Measurements from ENCODE around the gene SRSF1. TPM values are rescaled to one million over a fixed set of nuclear protein-coding genes. Genes with fewer than 3 reads are reported as not detected.
"Not testable (repeated sequence)": the region's sequence is repeated elsewhere in the genome, so short reads cannot be mapped to it uniquely, and the experiment has no call there.

SRSF1 gene, protein sequence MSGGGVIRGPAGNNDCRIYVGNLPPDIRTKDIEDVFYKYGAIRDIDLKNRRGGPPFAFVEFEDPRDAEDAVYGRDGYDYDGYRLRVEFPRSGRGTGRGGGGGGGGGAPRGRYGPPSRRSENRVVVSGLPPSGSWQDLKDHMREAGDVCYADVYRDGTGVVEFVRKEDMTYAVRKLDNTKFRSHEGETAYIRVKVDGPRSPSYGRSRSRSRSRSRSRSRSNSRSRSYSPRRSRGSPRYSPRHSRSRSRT
- total RNA-seq = 100 to 1,000 TPM; 233 to 281 TPM

DNA sequence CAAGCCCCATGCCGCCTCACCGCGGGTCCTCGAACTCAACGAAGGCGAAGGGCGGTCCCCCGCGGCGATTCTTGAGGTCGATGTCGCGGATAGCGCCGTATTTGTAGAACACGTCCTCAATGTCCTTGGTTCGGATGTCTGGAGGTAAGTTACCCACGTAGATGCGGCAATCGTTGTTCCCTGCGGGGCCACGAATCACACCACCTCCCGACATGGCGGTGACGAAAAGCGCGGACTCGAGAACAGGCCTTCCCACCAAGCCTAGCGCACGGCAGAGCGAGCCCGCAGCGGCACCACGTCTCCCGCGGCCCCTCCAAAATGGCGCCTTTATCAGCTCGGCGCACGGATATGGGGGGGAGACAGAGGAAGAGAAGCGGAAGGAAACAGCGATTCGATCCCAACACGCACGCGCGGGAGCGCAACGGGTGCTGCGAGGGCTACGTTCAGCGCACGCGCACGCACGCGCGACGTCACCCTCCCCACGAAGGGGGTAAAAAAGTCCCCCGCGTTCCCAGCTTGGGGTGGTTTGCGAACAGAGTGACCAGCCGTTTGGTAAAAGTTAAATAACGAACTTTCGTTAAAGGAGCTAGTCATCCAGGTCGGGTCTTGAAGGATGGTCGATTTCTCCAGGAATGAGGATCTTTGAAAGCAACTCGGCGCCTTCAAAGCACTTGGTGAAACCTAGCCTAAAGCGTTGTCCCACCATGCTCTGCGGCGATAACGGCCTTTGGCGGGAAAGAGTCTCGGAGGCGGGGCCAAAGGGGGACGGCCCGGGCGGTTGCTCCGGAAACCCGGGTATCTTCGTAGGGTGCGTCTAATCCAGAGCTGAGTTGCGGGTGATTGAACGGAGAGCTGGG, at the start of gene SRSF1:
Gene SRSF1 (minus strand): TSS at position 323 of the 857 bp plus-strand sequence. CDS start 109 bp downstream, at position 214.
- ATAC-seq (replicated peaks in 1 of 2) (peak; percentile 91), DNase-seq (peak; percentile 98)
- H3K4me1 Mint-ChIP-seq (ENCODE audit: low read depth) = peaks cover 60% of the 10 kb centered on the region
- H3K9me3 Mint-ChIP-seq = no peaks in the 10 kb centered on the region
- peak within 1 kb of the TSS; percentile 99 for H3K4me3 Mint-ChIP-seq
- peak within 1 kb of the TSS; percentile 100 for H3K27ac Mint-ChIP-seq
- no peaks in the 10 kb centered on the region for H3K27me3 Mint-ChIP-seq (ENCODE audit: low read depth)
- H3K36me3 Mint-ChIP-seq (ENCODE audit: insufficient read depth in 2 of 2) = peaks cover 30 to 51% of the 10 kb centered on the region in 2 donors

DNA sequence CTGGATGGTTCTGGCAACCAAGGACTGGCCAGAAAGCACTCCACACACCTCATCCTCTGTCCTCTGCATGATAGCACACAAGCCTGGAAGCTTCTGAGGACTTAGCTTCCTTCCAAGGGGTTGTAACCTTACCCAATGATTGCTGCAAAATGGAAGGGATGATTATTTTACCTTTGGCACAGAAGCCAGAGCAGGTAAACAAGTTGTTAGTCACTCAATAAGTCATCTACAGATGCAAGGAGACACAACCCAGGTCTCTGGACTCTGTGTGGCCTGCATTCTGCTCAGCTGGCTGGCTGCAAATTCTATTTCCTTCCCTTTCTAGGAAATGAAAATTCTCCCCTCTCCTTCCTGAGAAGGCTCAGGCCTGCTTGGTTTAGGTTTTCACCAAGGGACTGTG, 49.4 kb upstream of the SRSF1 start:
- ATAC-seq (replicated peaks in 1 of 2) = no peak
- H3K9me3 Mint-ChIP-seq = no peaks in the 10 kb centered on the region
- DNase-seq = no peak
- H3K4me1 Mint-ChIP-seq (ENCODE audit: low read depth) = peaks cover 13% of the 10 kb centered on the region
- no peak overlapping the region for H3K27ac Mint-ChIP-seq
- no peaks in the 10 kb centered on the region for H3K36me3 Mint-ChIP-seq (ENCODE audit: insufficient read depth in 2 of 2)
- H3K4me3 Mint-ChIP-seq = no peak overlapping the region
- peaks cover 10% of the 10 kb centered on the region for H3K27me3 Mint-ChIP-seq (ENCODE audit: low read depth)

DNA sequence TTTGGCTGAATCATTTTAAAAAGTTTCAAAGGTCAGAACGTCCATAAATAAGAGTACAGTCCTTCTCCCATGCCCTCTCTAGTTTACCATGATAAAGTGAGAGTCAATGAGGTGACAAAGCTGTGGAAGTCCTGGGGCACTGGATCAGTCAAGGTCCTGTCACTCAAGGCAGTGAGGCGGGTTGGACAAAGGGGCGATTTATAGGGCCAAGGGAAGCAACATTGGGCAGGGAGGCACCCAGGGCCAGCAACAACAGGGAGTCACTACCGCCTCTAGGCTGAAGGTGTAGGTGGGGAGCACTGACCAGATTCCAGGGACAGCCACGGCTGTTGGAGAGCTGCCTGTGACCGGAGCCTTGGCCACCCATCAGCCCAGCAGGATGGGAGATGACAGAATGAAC, 47.6 kb upstream of the SRSF1 start:
- ATAC-seq (replicated peaks in 1 of 2) (no peak), DNase-seq (no peak)
- no peak overlapping the region for H3K4me3 Mint-ChIP-seq
- no peaks in the 10 kb centered on the region for H3K9me3 Mint-ChIP-seq
- H3K27ac Mint-ChIP-seq = no peak overlapping the region
- no peaks in the 10 kb centered on the region for H3K36me3 Mint-ChIP-seq (ENCODE audit: insufficient read depth in 2 of 2)
- H3K4me1 Mint-ChIP-seq (ENCODE audit: low read depth) = peaks cover 13% of the 10 kb centered on the region
- peaks cover 10% of the 10 kb centered on the region for H3K27me3 Mint-ChIP-seq (ENCODE audit: low read depth)

DNA sequence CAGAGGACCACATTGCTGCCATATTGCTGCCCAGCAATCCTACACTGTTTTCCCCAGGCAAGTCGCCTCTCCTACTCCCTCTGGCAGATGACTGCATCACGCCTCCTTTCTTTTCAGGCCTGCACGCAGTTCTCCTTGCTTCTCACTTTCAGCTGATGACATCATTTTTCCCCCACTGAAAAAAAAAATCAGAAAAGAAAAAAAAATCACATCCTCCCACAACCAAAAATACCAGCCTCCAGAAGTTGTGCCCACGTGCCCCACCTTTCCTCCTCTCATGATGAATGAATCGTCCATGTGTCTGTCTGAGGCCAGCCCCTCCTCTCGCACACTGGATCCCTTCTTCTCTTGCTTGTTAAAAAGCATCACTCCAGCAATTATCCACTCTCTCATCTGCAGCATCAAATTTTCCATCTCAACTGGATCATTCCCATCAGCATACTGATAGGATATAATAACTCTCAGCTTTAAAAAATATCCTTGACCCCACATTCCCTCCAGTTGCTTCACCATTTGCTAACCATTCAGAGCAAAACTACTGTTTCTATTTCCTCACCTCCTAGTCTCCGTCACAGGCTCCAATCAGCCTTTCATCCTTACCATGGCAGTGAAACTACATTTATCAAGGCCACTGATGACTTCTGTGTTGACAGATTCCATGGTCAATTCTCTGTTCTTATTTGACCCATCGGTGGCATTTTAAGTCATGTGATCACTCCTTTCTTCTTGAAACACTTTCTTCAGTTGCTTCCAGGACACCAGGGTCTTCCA, 46.1 kb upstream of the SRSF1 start:
- Mint-ChIP-seq H3K4me1 (ENCODE audit: low read depth) (peaks cover 13% of the 10 kb centered on the region), H3K27me3 (ENCODE audit: low read depth) (peaks cover 10% of the 10 kb centered on the region), H3K36me3 (ENCODE audit: insufficient read depth in 2 of 2) (no peaks in the 10 kb centered on the region), H3K4me3 (no peak overlapping the region), H3K9me3 (no peaks in the 10 kb centered on the region), H3K27ac (no peak overlapping the region)
- peak; percentile 36 to 58 for ATAC-seq (replicated peaks in 1 of 2)
- peak; percentile 8 to 14 for DNase-seq

DNA sequence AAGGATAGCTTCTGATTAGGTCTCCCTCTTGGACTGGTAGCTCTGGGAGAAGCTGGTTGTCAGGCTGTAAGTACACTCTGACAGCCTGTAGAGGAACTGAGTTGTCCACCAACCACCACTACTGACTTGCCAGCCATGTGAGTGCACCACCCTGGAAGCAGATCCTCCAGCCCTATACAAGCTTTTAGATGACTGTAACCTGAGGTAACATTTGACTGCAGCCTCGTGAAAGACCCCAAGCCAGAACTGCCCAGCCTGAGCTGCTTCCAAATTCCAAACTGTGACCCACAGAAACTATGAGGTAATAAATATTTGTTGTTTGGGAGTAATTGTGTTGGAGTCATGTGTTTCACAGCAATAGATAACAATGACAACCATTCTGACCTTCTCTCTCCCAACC, 45.4 kb upstream of the SRSF1 start:
- no peak overlapping the region for H3K4me3 Mint-ChIP-seq
- H3K9me3 Mint-ChIP-seq = no peaks in the 10 kb centered on the region
- ATAC-seq (replicated peaks in 1 of 2) (no peak), DNase-seq (no peak)
- no peaks in the 10 kb centered on the region for H3K36me3 Mint-ChIP-seq (ENCODE audit: insufficient read depth in 2 of 2)
- H3K4me1 Mint-ChIP-seq (ENCODE audit: low read depth) = peaks cover 13% of the 10 kb centered on the region
- H3K27me3 Mint-ChIP-seq (ENCODE audit: low read depth) = peaks cover 9% of the 10 kb centered on the region
- no peak overlapping the region for H3K27ac Mint-ChIP-seq

DNA sequence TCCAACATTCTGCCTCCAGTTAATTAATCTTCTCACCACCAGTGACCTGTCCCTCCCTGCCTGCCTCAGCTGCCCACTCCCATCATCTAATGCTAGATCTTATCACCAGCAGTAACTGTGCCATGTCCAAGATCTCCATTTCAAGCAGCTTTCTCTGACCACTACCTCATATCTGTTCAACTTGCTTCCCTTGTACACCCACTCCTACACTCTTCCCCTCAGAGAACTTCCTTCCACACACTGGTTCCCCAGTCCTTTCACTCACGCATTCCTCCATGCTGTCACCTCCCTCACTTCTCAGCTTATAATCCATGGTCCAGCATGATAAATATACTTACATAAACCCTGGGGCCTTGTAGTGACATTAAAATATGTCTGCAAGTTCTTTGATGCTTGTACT, 44.4 kb upstream of the SRSF1 start:
- H3K36me3 Mint-ChIP-seq (ENCODE audit: insufficient read depth in 2 of 2) = no peaks in the 10 kb centered on the region
- H3K9me3 Mint-ChIP-seq = no peaks in the 10 kb centered on the region
- DNase-seq (no peak), ATAC-seq (replicated peaks in 1 of 2) (no peak)
- peaks cover 13% of the 10 kb centered on the region for H3K4me1 Mint-ChIP-seq (ENCODE audit: low read depth)
- H3K27me3 Mint-ChIP-seq (ENCODE audit: low read depth) = peaks cover 8% of the 10 kb centered on the region
- H3K27ac Mint-ChIP-seq = no peak overlapping the region
- H3K4me3 Mint-ChIP-seq = no peak overlapping the region

DNA sequence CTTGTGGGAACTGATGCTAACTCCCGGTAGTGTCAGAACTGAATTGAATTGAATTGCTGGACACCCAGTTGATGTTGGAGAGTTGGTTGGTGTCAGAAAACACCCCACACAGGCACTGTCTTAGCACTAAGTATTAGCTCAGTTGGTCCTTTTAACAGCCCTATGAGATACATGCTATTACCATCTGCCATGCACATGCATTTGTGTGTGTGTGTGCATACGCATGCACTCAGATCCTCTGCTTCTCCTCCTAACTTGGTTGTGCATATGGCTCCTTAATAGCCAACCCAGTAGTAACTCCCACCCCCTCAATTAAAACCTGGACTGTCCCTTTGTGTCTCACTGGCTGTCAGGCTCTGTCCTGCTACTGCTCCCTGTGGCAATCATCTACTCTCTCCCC, 43.9 kb upstream of the SRSF1 start:
- Mint-ChIP-seq H3K27me3 (ENCODE audit: low read depth) (peaks cover 8% of the 10 kb centered on the region), H3K9me3 (no peaks in the 10 kb centered on the region), H3K4me1 (ENCODE audit: low read depth) (peaks cover 13% of the 10 kb centered on the region), H3K27ac (no peak overlapping the region), H3K4me3 (no peak overlapping the region), H3K36me3 (ENCODE audit: insufficient read depth in 2 of 2) (no peaks in the 10 kb centered on the region)
- ATAC-seq (replicated peaks in 1 of 2) (no peak), DNase-seq (no peak)

DNA sequence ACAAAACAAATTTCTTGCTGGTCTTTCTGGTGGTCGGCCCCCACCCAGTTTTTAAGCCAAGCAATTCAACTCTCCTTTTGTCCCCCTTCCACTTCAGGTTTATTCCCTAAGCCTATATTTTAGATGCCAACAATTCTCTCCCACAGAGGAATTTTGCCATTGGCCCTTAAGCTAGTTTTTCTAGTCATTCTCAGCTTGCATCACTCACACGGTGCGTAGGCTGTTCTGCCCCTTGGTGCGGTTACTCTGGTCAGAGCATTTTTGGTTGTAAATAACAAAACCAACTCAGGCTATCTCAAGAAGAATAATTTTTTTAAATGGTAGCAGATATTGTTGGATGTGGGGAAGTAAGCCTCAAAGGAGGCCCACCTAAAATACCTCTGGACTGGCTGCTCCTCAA, 42.5 kb upstream of the SRSF1 start:
- Mint-ChIP-seq H3K4me3 (no peak overlapping the region), H3K27ac (no peak overlapping the region), H3K36me3 (ENCODE audit: insufficient read depth in 2 of 2) (no peaks in the 10 kb centered on the region), H3K9me3 (no peaks in the 10 kb centered on the region), H3K27me3 (ENCODE audit: low read depth) (peaks cover 10% of the 10 kb centered on the region), H3K4me1 (ENCODE audit: low read depth) (peaks cover 13% of the 10 kb centered on the region)
- no peak for DNase-seq
- no peak for ATAC-seq (replicated peaks in 1 of 2)

DNA sequence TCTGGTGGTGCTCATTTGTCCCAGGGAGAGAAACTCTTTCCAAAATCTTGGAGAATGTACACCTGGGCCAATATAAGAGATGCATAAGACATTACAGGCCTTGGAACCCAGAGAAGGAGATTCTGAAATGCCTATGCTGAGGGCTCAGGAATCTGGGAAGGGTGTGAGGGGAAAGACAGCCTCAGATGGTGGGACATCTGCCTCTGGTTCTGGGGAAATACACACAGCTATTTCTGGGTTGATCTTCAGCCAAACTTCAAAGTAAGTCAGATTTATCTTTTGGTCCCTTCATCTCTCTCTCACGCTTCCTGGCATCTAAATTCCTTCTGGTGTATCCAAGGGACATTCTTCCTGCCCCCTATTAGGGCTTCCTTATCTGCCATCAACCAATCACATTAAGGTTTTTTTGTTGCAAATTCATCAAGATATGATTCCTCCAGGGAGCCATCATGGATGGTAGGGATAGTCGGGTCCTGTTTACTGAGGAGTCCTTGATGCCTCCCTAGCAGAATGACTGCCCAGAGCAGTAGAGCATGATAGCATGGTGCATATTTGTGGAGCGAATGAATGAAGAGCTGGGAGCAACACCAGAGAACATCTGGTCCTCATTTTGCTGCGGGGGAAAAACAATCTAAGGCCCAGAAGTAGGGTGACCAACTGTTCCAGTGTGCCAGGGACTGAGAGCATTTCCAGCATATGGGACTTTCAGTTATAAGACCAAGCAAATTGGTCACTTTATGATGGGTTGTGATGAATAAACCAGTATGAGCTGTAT, 40.5 kb upstream of the SRSF1 start:
- Mint-ChIP-seq H3K36me3 (ENCODE audit: insufficient read depth in 2 of 2) (no peaks in the 10 kb centered on the region), H3K4me3 (no peak overlapping the region), H3K9me3 (peaks cover 0 to 1% of the 10 kb centered on the region in 2 donors), H3K27me3 (ENCODE audit: low read depth) (peaks cover 29% of the 10 kb centered on the region), H3K4me1 (ENCODE audit: low read depth) (peaks cover 4% of the 10 kb centered on the region), H3K27ac (no peak overlapping the region)
- ATAC-seq (replicated peaks in 1 of 2) (no peak), DNase-seq (no peak)

DNA sequence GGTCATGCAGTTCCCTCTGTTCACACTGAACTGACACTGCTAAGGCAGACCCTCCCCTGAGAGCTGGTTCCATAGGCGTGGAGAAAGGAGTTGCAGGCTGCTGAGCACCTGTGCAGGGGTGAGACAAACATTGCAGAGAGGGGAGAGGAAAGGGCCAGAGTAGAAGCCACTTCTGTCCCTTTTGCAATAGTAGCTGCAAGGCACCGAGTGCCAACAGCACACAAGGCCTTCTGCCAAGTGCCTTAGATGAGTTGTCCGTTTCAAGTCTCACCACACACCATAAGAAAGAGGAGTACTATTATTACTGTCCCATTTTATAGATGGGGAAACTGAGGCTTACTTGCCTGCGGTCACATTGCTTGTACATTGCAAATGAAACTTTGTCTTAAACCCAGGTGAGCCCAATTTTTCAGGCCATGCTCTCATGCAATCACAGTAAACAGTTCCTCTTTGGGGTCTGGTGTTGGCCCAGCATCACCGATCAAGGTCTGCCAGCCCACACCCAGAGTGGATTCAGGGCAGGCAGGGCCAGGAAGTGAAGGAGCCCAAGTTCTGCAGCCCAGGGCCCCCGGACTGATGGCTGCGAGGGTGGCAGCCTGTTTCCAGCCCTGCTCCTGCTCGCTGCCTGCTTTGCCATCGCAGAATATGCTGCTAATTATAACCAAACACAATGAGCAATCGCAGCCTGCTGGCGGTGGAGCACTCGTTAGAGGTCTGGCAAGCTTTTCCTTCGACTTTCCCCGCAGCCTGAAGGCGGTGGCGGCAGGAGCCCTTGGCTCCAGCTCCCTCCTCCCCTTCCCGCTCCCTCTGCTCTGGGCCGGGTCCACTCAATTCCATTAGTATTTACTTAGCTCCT, 39.4 kb upstream of the SRSF1 start:
- H3K4me1 Mint-ChIP-seq (ENCODE audit: low read depth) = no peaks in the 10 kb centered on the region
- ATAC-seq (replicated peaks in 1 of 2) (no peak), DNase-seq (no peak)
- H3K27ac Mint-ChIP-seq = no peak overlapping the region
- peaks cover 0 to 1% of the 10 kb centered on the region in 2 donors for H3K9me3 Mint-ChIP-seq
- no peaks in the 10 kb centered on the region for H3K36me3 Mint-ChIP-seq (ENCODE audit: insufficient read depth in 2 of 2)
- H3K4me3 Mint-ChIP-seq = no peak overlapping the region
- peaks cover 36% of the 10 kb centered on the region for H3K27me3 Mint-ChIP-seq (ENCODE audit: low read depth)

DNA sequence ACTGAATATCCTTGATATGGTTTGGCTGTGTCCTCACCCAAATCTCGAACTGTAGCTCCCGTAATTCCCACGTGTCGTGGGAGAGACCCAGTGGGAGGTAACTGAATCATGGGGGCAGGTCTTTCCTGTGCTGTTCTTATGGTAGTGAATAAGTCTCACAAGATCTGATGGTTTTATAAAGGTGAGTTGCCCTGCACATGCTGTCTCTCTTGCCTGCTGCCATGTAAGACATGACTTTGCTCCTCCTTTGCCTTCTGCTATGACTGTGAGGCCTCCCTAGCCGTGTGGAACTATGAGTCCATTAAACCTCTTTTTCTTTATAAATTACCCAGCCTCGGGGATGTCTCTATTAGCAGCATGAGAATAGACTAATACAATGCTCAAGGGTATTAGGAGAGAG, 37.2 kb upstream of the SRSF1 start:
- H3K27me3 Mint-ChIP-seq (ENCODE audit: low read depth) = peaks cover 54% of the 10 kb centered on the region
- H3K4me1 Mint-ChIP-seq (ENCODE audit: low read depth); H3K4me3 Mint-ChIP-seq; H3K36me3 Mint-ChIP-seq (ENCODE audit: insufficient read depth in 2 of 2); H3K9me3 Mint-ChIP-seq; H3K27ac Mint-ChIP-seq; ATAC-seq (replicated peaks in 1 of 2); DNase-seq: not testable (repeated sequence)
